PC-9 (cell line): ENCODE results near the gene PLXDC2. TPM values are rescaled to one million over a fixed set of nuclear protein-coding genes. Genes with fewer than 3 reads are reported as not detected.

Experiments
- BruUV-seq: library from RNA; stranded (reverse); fragments of 400-500 nt; replicated peaks from 2 replicates; lab custom pipeline; 2021; lab: Mats Ljungman, UMichigan
- CTCF ChIA-PET: fragments of 300-600 bp; sonication (Branson Sonifier 250); formaldehyde crosslinking; loops from one replicate; lab custom pipeline; 2022; ENCODE audit warnings: antibody characterized with exemption; lab: Charles Lee
- POLR2A ChIA-PET: fragments of 300-600 bp; sonication (Branson Sonifier 250); formaldehyde crosslinking; loops from one replicate; lab custom pipeline; 2022; ENCODE audit warnings: antibody characterized with exemption; ENCODE audit not compliant: unreplicated experiment; lab: Charles Lee
- DNase-seq, 2 experiments: peaks; one replicate each; pipeline versions ENCODE4 v3.0.0 to v3.0.0-alpha.2; 2015 to 2022; ENCODE audit warnings: mixed read lengths in 1 of 2
- H2AFZ ChIP-seq: fragments of 200-600 bp; sonication (generic); 2 replicates; pipeline ENCODE4 v1.8.1; 2017; ENCODE audit warnings: antibody characterized with exemption
- H3F3A ChIP-seq: fragments of 200-600 bp; sonication (generic); 2 replicates; pipeline ENCODE4 v1.8.1; 2017; ENCODE audit warnings: antibody characterized with exemption, mild to moderate bottlenecking, low read depth; ENCODE audit not compliant: insufficient read depth
- H3K27ac ChIP-seq: fragments of 200-600 bp; sonication (generic); 2 replicates; pipeline ENCODE4 v1.6.1; 2016; ENCODE audit warnings: mixed run types
- H3K27me3 ChIP-seq: fragments of 200-600 bp; sonication (generic); 2 replicates; pipeline ENCODE4 v1.6.1; 2016; ENCODE audit warnings: low read depth, mixed run types; ENCODE audit not compliant: insufficient read depth
- H3K36me3 ChIP-seq: fragments of 200-600 bp; sonication (generic); 2 replicates; pipeline ENCODE4 v1.6.1; 2016; ENCODE audit warnings: low read depth, mixed run types
- H3K4me1 ChIP-seq: fragments of 200-600 bp; sonication (generic); replicated peaks from 2 replicates; pipeline ENCODE4 v1.6.1; 2016; ENCODE audit warnings: mixed run types; ENCODE audit not compliant: insufficient read depth
- H3K4me2 ChIP-seq: fragments of 200-600 bp; sonication (generic); 2 replicates; pipeline ENCODE4 v1.6.1; 2017; ENCODE audit warnings: mixed run types
- H3K4me3 ChIP-seq: fragments of 200-600 bp; sonication (generic); 2 replicates; pipeline ENCODE4 v1.6.1; 2016; ENCODE audit warnings: mixed run types
- H3K79me2 ChIP-seq: fragments of 200-600 bp; sonication (generic); 2 replicates; pipeline ENCODE4 v1.6.1; 2017; ENCODE audit warnings: low read depth, mixed run types
- H3K9me2 ChIP-seq: fragments of 200-600 bp; sonication (generic); 2 replicates; pipeline ENCODE4 v1.8.1; 2017; ENCODE audit warnings: mild to moderate bottlenecking; ENCODE audit not compliant: insufficient read depth
- H3K9me3 ChIP-seq: fragments of 200-600 bp; sonication (generic); 2 replicates; pipeline ENCODE4 v1.8.1; 2016; ENCODE audit warnings: low read depth; ENCODE audit not compliant: insufficient read depth
- H4K20me1 ChIP-seq: fragments of 200-600 bp; sonication (generic); 2 replicates; pipeline ENCODE4 v1.8.1; 2017; ENCODE audit not compliant: insufficient read depth
- CTCF ChIP-seq: fragments of 200-600 bp; sonication (generic); conservative IDR thresholded peaks from 2 replicates; pipeline ENCODE4 v1.6.1; 2017; ENCODE audit warnings: mixed run types, antibody characterized with exemption, mild to moderate bottlenecking, moderate library complexity
- EZH2 ChIP-seq: fragments of 200-600 bp; sonication (generic); IDR thresholded peaks from 2 replicates; pipeline ENCODE4 v1.8.0; 2017; ENCODE audit warnings: antibody characterized with exemption, low read depth
- intact Hi-C: fragments of 100-400 bp; cut with micrococcal nuclease; formaldehyde crosslinking; loops from one replicate; pipeline ENCODE4 v1.10.0; 2022; ENCODE audit not compliant: unreplicated experiment
- total RNA-seq: library from RNA; stranded (reverse); gene quantifications from 2 replicates; pipeline ENCODE4 v1.2.3, GENCODE V29; 2021

Gene PLXDC2
- total RNA-seq, 1 experiment from 2014 or later: not detected

GRCh38 chr10:19958787-19959186, 142.6 kb downstream of the PLXDC2 start:
- Histone ChIP-seq H3F3A (no peaks in the 10 kb centered on the region), H3K9me2 (no peaks in the 10 kb centered on the region), H3K4me2 (no peak overlapping the region), H3K4me3 (no peak overlapping the region), H3K27ac (no peak overlapping the region), H3K27me3 (no peaks in the 10 kb centered on the region), H3K9me3 (no peaks in the 10 kb centered on the region), H3K4me1 (no peaks in the 10 kb centered on the region), H3K79me2 (no peaks in the 10 kb centered on the region), H4K20me1 (no peaks in the 10 kb centered on the region), H2AFZ (no peak overlapping the region), H3K36me3 (no peaks in the 10 kb centered on the region)
- intact Hi-C loops: no loop called here
- no TSS peak for BruUV-seq
- TF ChIP-seq CTCF (no peak), EZH2 (no peak)
- no peak for DNase-seq
- POLR2A ChIA-PET: no interaction called here
- CTCF ChIA-PET: no interaction called here

DNA sequence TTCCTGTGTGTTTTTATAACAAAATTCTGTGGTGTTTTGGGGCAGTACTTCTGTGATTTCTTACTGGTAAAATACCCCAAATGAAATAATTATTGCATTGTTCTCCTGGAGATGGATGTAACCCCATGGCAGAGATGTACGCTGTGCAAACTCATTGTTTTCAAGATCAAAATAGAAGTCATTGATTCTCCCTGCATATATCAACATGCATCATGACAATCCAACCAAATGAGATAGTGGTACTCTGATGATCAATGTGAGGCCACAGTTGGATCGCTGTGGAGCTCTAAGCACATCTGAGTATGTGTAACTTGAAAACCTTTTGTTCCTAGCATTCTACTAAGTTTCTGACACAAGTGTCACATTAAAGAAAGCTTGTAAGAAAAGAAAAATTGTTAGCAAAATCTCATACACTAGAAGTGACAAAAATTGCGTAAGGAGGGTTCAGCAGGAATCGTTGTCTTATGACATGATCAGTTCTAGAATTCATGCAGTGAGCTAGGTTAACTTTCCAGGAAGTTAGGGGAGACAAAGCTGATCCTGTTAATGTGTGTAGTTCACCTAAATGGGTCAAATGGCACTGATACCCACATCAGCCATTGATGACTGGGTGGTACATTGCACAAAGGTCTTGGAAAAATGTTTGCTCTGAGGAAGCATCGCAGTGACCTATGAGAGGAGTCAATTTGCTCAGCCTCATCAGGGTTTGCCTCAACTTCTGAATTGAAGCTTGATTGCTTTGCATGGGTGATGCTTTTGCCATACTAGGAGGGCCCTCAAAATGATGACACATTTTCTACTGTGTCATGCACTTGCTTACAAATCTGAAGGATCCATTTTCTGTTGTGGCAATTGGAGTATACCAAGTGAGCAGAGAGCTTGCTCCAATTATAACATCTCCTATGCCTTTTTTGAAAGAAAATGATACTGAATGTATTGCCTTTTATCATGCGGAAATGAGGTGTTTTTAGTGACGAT, 145.1 kb downstream of the PLXDC2 start:
- Histone ChIP-seq H3K4me2 (no peak overlapping the region), H3K36me3 (no peaks in the 10 kb centered on the region), H3K4me3 (no peak overlapping the region), H3K4me1 (no peaks in the 10 kb centered on the region), H3K9me3 (no peaks in the 10 kb centered on the region), H4K20me1 (no peaks in the 10 kb centered on the region), H3K27me3 (no peaks in the 10 kb centered on the region), H3K9me2 (no peaks in the 10 kb centered on the region), H3K79me2 (no peaks in the 10 kb centered on the region), H3K27ac (no peak overlapping the region), H3F3A (no peaks in the 10 kb centered on the region), H2AFZ (no peak overlapping the region)
- ChIA-PET POLR2A (no interaction called here), CTCF (interaction anchor here (0.7 kb wide), 1 partner anchor 1484 kb away, joined by 5 read pairs; no protein-coding TSS in a partner anchor)
- no peak for DNase-seq
- intact Hi-C loops: no loop called here
- TF ChIP-seq CTCF: no peak
- TF ChIP-seq EZH2: no peak
- BruUV-seq: no TSS peak

DNA sequence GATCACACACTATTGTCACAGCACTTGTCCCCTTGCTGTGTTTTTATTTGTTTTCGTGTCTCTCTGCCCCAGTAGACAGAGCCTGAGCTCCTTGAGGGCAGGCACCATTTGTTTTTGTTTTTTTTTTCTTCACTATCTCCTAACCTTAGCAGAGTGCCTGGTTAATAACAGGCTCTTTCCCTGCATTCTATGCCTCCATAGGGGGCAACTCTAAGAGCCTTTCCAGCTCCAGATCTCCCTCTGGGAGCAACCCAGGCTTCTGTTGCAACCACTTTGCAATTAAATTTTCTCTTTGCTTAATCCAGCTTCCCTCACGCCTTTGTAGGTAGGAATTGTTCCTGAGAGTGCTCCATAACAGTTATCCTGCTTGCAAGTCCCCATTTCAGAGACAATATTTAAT, 148.4 kb downstream of the PLXDC2 start:
- H3K4me3 ChIP-seq: no peak overlapping the region
- H2AFZ ChIP-seq: no peak overlapping the region
- no peak for TF ChIP-seq EZH2
- no peak for TF ChIP-seq CTCF
- intact Hi-C loops: no loop called here
- H4K20me1 ChIP-seq: no peaks in the 10 kb centered on the region
- H3K9me3 ChIP-seq: no peaks in the 10 kb centered on the region
- H3F3A ChIP-seq: no peaks in the 10 kb centered on the region
- no peaks in the 10 kb centered on the region for H3K36me3 ChIP-seq
- BruUV-seq: no TSS peak
- no peaks in the 10 kb centered on the region for H3K27me3 ChIP-seq
- POLR2A ChIA-PET: no interaction called here
- no peak for DNase-seq
- H3K9me2 ChIP-seq: no peaks in the 10 kb centered on the region
- H3K4me1 ChIP-seq: no peaks in the 10 kb centered on the region
- CTCF ChIA-PET: no interaction called here
- no peak overlapping the region for H3K4me2 ChIP-seq
- no peak overlapping the region for H3K27ac ChIP-seq
- no peaks in the 10 kb centered on the region for H3K79me2 ChIP-seq
